Trophoblast cell (in vitro differentiated cells and primary cell): ENCODE results near the gene OR13C2. TPM values are rescaled to one million over a fixed set of nuclear protein-coding genes. Genes with fewer than 3 reads are reported as not detected.
"Not testable (repeated sequence)": the region's sequence is repeated elsewhere in the genome, so short reads cannot be mapped to it uniquely, and the experiment has no call there.

Source experiments
- DNase-seq, 2 donors: peaks; one replicate each; pipeline ENCODE4 v3.0.0-alpha.2; 2016
- H2AFZ ChIP-seq: 2 replicates; pipeline ENCODE4 v1.6.1; 2013; ENCODE audit warnings: low read length, moderate library complexity, mild to moderate bottlenecking; ENCODE audit not compliant: insufficient read depth, poor library complexity
- H2AK5ac ChIP-seq: 2 replicates; pipeline ENCODE4 v1.6.1; 2013; ENCODE audit warnings: mild to moderate bottlenecking, low read length
- H2BK120ac ChIP-seq: 2 replicates; pipeline ENCODE4 v1.6.1; 2013; ENCODE audit warnings: low read length, mild to moderate bottlenecking, moderate library complexity; ENCODE audit not compliant: insufficient read depth, poor library complexity
- H2BK12ac ChIP-seq: 2 replicates; pipeline ENCODE4 v1.6.1; 2013; ENCODE audit warnings: mild to moderate bottlenecking, low read length, moderate library complexity
- H2BK5ac ChIP-seq: 2 replicates; pipeline ENCODE4 v1.6.1; 2013; ENCODE audit warnings: low read length, low read depth, moderate library complexity, mild to moderate bottlenecking; ENCODE audit not compliant: poor library complexity
- H3K14ac ChIP-seq: 2 replicates; pipeline ENCODE4 v1.6.1; 2013; ENCODE audit warnings: mild to moderate bottlenecking, low read length
- H3K18ac ChIP-seq: 2 replicates; pipeline ENCODE4 v1.6.1; 2013; ENCODE audit warnings: mild to moderate bottlenecking, low read length
- H3K23ac ChIP-seq: 2 replicates; pipeline ENCODE4 v1.6.1; 2013; ENCODE audit warnings: low read length
- H3K27ac ChIP-seq: 2 replicates; pipeline ENCODE4 v1.5.1; 2013; ENCODE audit warnings: low read depth, mild to moderate bottlenecking, inconsistent platforms, low read length, moderate library complexity
- H3K27me3 ChIP-seq: 2 replicates; pipeline ENCODE4 v1.6.1; 2013; ENCODE audit warnings: inconsistent platforms, mild to moderate bottlenecking, low read length, moderate library complexity; ENCODE audit not compliant: insufficient read depth
- H3K36me3 ChIP-seq, 2 experiments: 1 replicate in 1 of 2; 2 replicates in 1 of 2; pipeline ENCODE4 v1.6.1; 2013; ENCODE audit warnings: low read length in 2 of 2, mild to moderate bottlenecking in 2 of 2, moderate library complexity in 1 of 2; ENCODE audit not compliant: insufficient read depth in 2 of 2, control insufficient read depth in 1 of 2
- H3K4ac ChIP-seq: 2 replicates; pipeline ENCODE4 v1.6.1; 2013; ENCODE audit warnings: low read depth, mild to moderate bottlenecking, low read length, moderate library complexity
- H3K4me1 ChIP-seq, 2 experiments: 1 replicate in 1 of 2; 2 replicates in 1 of 2; pipeline ENCODE4 v1.6.1; 2013; ENCODE audit warnings: low read length in 2 of 2, mild to moderate bottlenecking in 2 of 2, moderate library complexity in 1 of 2; ENCODE audit not compliant: insufficient read depth in 2 of 2, control insufficient read depth in 1 of 2
- H3K4me2 ChIP-seq: 2 replicates; pipeline ENCODE4 v1.6.1; 2013; ENCODE audit warnings: inconsistent platforms, mild to moderate bottlenecking, low read length, moderate library complexity
- H3K4me3 ChIP-seq: 2 replicates; pipeline ENCODE4 v1.5.1; 2013; ENCODE audit warnings: mild to moderate bottlenecking, low read depth, low read length, inconsistent platforms
- H3K79me1 ChIP-seq: one replicate; pipeline ENCODE4 v1.6.1; 2013; ENCODE audit warnings: low read length
- H3K79me2 ChIP-seq: 2 replicates; pipeline ENCODE4 v1.6.1; 2013; ENCODE audit warnings: low read length, mild to moderate bottlenecking; ENCODE audit not compliant: control insufficient read depth, insufficient read depth, poor library complexity
- H3K9ac ChIP-seq: 2 replicates; pipeline ENCODE4 v1.6.1; 2013; ENCODE audit warnings: mild to moderate bottlenecking, low read length
- H3K9me3 ChIP-seq: 2 replicates; pipeline ENCODE4 v1.6.1; 2013; ENCODE audit warnings: low read depth, mild to moderate bottlenecking, control low read depth, inconsistent platforms, low read length; ENCODE audit not compliant: insufficient read depth
- H4K12ac ChIP-seq: 2 replicates; pipeline ENCODE4 v1.6.1; 2013; ENCODE audit warnings: low read depth, mild to moderate bottlenecking, low read length, moderate library complexity
- H4K8ac ChIP-seq: 2 replicates; pipeline ENCODE4 v1.6.1; 2013; ENCODE audit warnings: low read depth, mild to moderate bottlenecking, low read length, moderate library complexity
- H4K91ac ChIP-seq: one replicate; pipeline ENCODE4 v1.6.1; 2013; ENCODE audit warnings: low read depth, mild to moderate bottlenecking, low read length, moderate library complexity
- WGBS: extraction: QIAGEN DNeasy Blood & Tissue Kit; methylation state at CpG from one replicate; pipeline ENCODE4 v1.1.7; 2013; ENCODE audit warnings: missing lambda C conversion rate; ENCODE audit not compliant: insufficient read length, insufficient coverage; ENCODE audit errors: extremely low coverage; 5-methylcytosine and 5-hydroxymethylcytosine counted together
- polyA plus RNA-seq: library from polyadenylated mRNA; stranded (reverse); fragments of 200-250 nt; gene quantifications from 2 replicates; pipeline ENCODE4 v1.2.3, GENCODE V29; 2013

The OR13C2 gene, protein sequence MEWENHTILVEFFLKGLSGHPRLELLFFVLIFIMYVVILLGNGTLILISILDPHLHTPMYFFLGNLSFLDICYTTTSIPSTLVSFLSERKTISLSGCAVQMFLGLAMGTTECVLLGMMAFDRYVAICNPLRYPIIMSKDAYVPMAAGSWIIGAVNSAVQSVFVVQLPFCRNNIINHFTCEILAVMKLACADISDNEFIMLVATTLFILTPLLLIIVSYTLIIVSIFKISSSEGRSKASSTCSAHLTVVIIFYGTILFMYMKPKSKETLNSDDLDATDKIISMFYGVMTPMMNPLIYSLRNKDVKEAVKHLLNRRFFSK
- not detected in 2 replicates for polyA plus RNA-seq

DNA sequence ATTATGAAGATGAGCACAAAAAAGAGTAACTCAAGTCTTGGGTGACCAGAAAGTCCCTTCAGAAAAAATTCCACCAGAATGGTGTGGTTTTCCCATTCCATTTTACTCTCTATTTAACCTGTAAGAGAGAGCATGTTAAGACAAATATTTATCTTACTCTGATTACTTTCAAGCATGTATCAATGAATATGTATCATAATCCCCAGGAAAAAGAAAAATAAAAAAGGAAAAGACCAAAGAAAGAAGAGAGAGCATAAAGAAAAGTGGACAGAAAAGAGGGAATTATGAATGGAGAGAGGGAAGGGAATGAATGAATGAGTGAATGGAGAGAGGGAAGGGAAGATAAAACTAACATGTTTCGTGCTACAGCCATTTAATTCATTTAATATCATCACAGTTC is at the start of gene OR13C2:
TSS of gene OR13C2 (minus strand) at position 101 of the 400 bp plus-strand sequence. CDS start at position 101, 0 bp downstream.
- H3K4ac ChIP-seq, H2AK5ac ChIP-seq, H3K36me3 ChIP-seq, H4K8ac ChIP-seq, H3K27ac ChIP-seq, H3K79me1 ChIP-seq, H3K9me3 ChIP-seq, H2AFZ ChIP-seq, H2BK120ac ChIP-seq, H4K91ac ChIP-seq, H3K79me2 ChIP-seq, H3K14ac ChIP-seq, H3K4me1 ChIP-seq, H3K4me3 ChIP-seq, H3K4me2 ChIP-seq, H3K23ac ChIP-seq, H4K12ac ChIP-seq, DNase-seq, H3K9ac ChIP-seq, H3K18ac ChIP-seq, H3K27me3 ChIP-seq, H2BK5ac ChIP-seq, H2BK12ac ChIP-seq: not testable (repeated sequence)
- WGBS, result no CpG with 5 or more reads among the region's 1 CpG

GRCh38 chr9:104635456-104635855 is 30.0 kb upstream of the OR13C2 start:
- H3K4me3 ChIP-seq, result no peak overlapping the region
- no peak overlapping the region for H3K18ac ChIP-seq
- no peaks in the 10 kb centered on the region for H3K79me1 ChIP-seq
- no peak overlapping the region for H3K4ac ChIP-seq
- no peak overlapping the region for H4K12ac ChIP-seq
- H3K9ac ChIP-seq, result no peak overlapping the region
- H2BK5ac ChIP-seq, result no peak overlapping the region
- no peak overlapping the region for H3K23ac ChIP-seq
- no peak overlapping the region for H3K27ac ChIP-seq
- H3K36me3 ChIP-seq, result no peaks in the 10 kb centered on the region
- no peak overlapping the region for H3K14ac ChIP-seq
- no peaks in the 10 kb centered on the region for H3K27me3 ChIP-seq
- no peaks in the 10 kb centered on the region for H3K79me2 ChIP-seq
- H3K9me3 ChIP-seq, result peaks cover 14% of the 10 kb centered on the region
- H4K91ac ChIP-seq, result no peak overlapping the region
- no peak overlapping the region for H2BK120ac ChIP-seq
- no peak overlapping the region for H2AFZ ChIP-seq
- no peak for DNase-seq
- no peak overlapping the region for H3K4me2 ChIP-seq
- H2AK5ac ChIP-seq, result no peak overlapping the region
- H3K4me1 ChIP-seq, result no peaks in the 10 kb centered on the region
- no peak overlapping the region for H2BK12ac ChIP-seq
- H4K8ac ChIP-seq, result no peak overlapping the region

DNA sequence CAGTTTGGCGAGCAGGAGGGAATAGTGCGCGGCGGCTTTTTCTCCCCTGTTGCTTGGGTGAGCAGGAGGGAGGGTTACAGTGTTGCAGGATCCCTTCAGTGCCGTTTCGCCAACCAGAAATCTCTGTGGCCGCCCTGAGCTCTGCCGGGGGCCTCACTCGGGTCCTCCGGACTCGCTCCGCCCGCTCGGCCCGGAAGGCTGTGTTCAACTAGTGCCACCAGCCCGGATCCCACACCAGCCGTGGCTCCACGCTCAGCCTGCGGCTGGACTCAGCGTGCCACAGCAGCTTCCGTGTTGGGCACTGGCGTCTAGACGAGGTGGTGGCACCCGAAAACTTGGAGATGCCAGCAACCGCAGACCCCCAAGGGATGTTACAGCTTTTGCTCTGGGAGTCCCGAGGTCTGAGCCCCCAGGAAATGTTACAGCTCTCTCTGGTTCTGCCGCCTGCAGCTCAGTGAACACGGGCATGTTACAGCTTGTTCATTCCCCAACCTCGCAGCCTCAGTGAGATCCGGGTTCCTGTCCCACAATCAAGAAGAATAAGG is 28.6 kb upstream of the OR13C2 start:
- no peak for DNase-seq
- Histone ChIP-seq H3K4me1 (no peaks in the 10 kb centered on the region), H2BK5ac (no peak overlapping the region), H3K14ac (no peak overlapping the region), H3K4ac (no peak overlapping the region), H2AFZ (no peak overlapping the region), H3K9me3 (peaks cover 14% of the 10 kb centered on the region), H3K79me2 (no peaks in the 10 kb centered on the region), H4K12ac (no peak overlapping the region), H3K27me3 (no peaks in the 10 kb centered on the region), H3K23ac (no peak overlapping the region), H3K18ac (no peak overlapping the region), H2BK120ac (no peak overlapping the region), H4K91ac (no peak overlapping the region), H3K9ac (no peak overlapping the region), H4K8ac (no peak overlapping the region), H3K4me3 (no peak overlapping the region), H3K4me2 (no peak overlapping the region), H3K36me3 (no peaks in the 10 kb centered on the region), H2AK5ac (no peak overlapping the region), H3K27ac (no peak overlapping the region), H2BK12ac (no peak overlapping the region), H3K79me1 (no peaks in the 10 kb centered on the region)
- WGBS, result no CpG with 5 or more reads among the region's 30 CpGs

- H3K4me3 ChIP-seq, H2AK5ac ChIP-seq, H4K8ac ChIP-seq, H3K27me3 ChIP-seq, H3K9ac ChIP-seq, H3K4ac ChIP-seq, H2BK5ac ChIP-seq, DNase-seq, H3K27ac ChIP-seq, H3K36me3 ChIP-seq, H3K4me2 ChIP-seq, H3K79me2 ChIP-seq, H2BK12ac ChIP-seq, H3K79me1 ChIP-seq, H2AFZ ChIP-seq, H3K9me3 ChIP-seq, H3K18ac ChIP-seq, H3K14ac ChIP-seq, H2BK120ac ChIP-seq, H4K12ac ChIP-seq, H4K91ac ChIP-seq, H3K23ac ChIP-seq, H3K4me1 ChIP-seq: not testable (repeated sequence)
Measured at GRCh38 chr9:104625964-104626363, 20.5 kb upstream of the OR13C2 start.
